Uterus (tissue), 4 donors: ENCODE results near the gene CETN2. TPM values are rescaled to one million over a fixed set of nuclear protein-coding genes. Genes with fewer than 3 reads are reported as not detected.

Experiments
- DNase-seq, 2 donors: peaks; one replicate each; pipeline ENCODE4 v3.0.0-alpha.2; 2019 to 2020
- H3K27ac ChIP-seq, 2 donors: fragments of 200-600 bp; sonication (generic); 1 replicate in 1 of 2; 2 replicates in 1 of 2; pipeline ENCODE4 v1.5.1; 2016 to 2018
- H3K27me3 ChIP-seq, 2 donors: fragments of 200-600 bp; sonication (generic); one replicate each; pipeline ENCODE4 v1.5.1; 2018 to 2019; ENCODE audit warnings: control low read depth in 1 of 2
- H3K36me3 ChIP-seq, 2 donors: fragments of 200-600 bp; sonication (generic); one replicate each; pipeline ENCODE4 v1.5.1; 2019; ENCODE audit warnings: control low read depth in 1 of 2
- H3K4me1 ChIP-seq, 2 donors: fragments of 200-600 bp; sonication (generic); one replicate each; pipeline ENCODE4 v1.5.1; 2018 to 2019; ENCODE audit warnings: control low read depth in 1 of 2
- H3K4me3 ChIP-seq, 2 donors: fragments of 200-600 bp; sonication (generic); 1 replicate in 1 of 2; 2 replicates in 1 of 2; pipeline ENCODE4 v1.5.1; 2018 to 2019; ENCODE audit warnings: mild to moderate bottlenecking in 1 of 2
- H3K9me3 ChIP-seq, 2 donors: fragments of 200-600 bp; sonication (generic); one replicate each; pipeline ENCODE4 v1.5.1; 2019; ENCODE audit warnings: control low read depth in 1 of 2
- CTCF ChIP-seq, 4 experiments: fragments of 200-600 bp in 2 of 4; fragments of 450-650 bp in 2 of 4; sonication (generic) in 2 of 4; IDR thresholded peaks; one replicate each; pipeline ENCODE4 v1.5.1; 2016 to 2019; ENCODE audit warnings: antibody characterized with exemption in 4 of 4, mild to moderate bottlenecking in 2 of 4, moderate library complexity in 1 of 4
- POLR2A ChIP-seq, 2 donors: fragments of 450-650 bp; IDR thresholded peaks; one replicate each; pipeline ENCODE4 v1.6.1; 2016; ENCODE audit warnings: antibody characterized with exemption in 2 of 2, mild to moderate bottlenecking in 1 of 2, moderate library complexity in 1 of 2
- intact Hi-C: fragments of 100-400 bp; cut with DNase I; formaldehyde crosslinking; loops from one replicate; pipeline ENCODE4 v1.15.1; 2023; ENCODE audit warnings: low total_unique reads
- total RNA-seq, 4 donors: library from RNA; depleted of rRNA in 3 of 4; stranded (reverse); fragments of >200 nt in 3 of 4; gene quantifications; one replicate each; pipeline versions ENCODE4 v1.1.0 to v1.2.4, GENCODE V29; 2014 to 2023
- donor health status: DM: yes; HTN: yes; CAD: no.

Gene CETN2
- total RNA-seq, 4 donors from 2014 or later: 37.9 to 61.5 (median 45.4) TPM

- intact Hi-C loops: no loop called here
- no peaks in the 10 kb centered on the region for H3K27me3 ChIP-seq
- H3K9me3 ChIP-seq: no peaks in the 10 kb centered on the region
- H3K4me3 ChIP-seq: no peak overlapping the region
- no peaks in the 10 kb centered on the region for H3K36me3 ChIP-seq
- no peak for DNase-seq
- TF ChIP-seq CTCF (IDR thresholded peaks at IDR 0.05) (no peak), POLR2A (IDR thresholded peaks at IDR 0.05) (no peak)
- no peaks in the 10 kb centered on the region for H3K4me1 ChIP-seq
- no peak overlapping the region for H3K27ac ChIP-seq
Observed at GRCh38 chrX:152861826-152862225, 31.3 kb upstream of the CETN2 start.

- TF ChIP-seq POLR2A (IDR thresholded peaks at IDR 0.05) (no peak), CTCF (IDR thresholded peaks at IDR 0.05) (no peak)
- Histone ChIP-seq H3K4me3 (no peak overlapping the region), H3K9me3 (no peaks in the 10 kb centered on the region), H3K27ac (no peak overlapping the region), H3K4me1 (no peaks in the 10 kb centered on the region), H3K36me3 (no peaks in the 10 kb centered on the region), H3K27me3 (no peaks in the 10 kb centered on the region)
- intact Hi-C loops: no loop called here
- DNase-seq: no peak
Observed at GRCh38 chrX:152861116-152861515, 30.6 kb upstream of the CETN2 start.

GRCh38 chrX:152853986-152854385 lies 23.4 kb upstream of the CETN2 start:
- no peak for TF ChIP-seq CTCF (IDR thresholded peaks at IDR 0.05)
- TF ChIP-seq POLR2A (IDR thresholded peaks at IDR 0.05): no peak
- Histone ChIP-seq H3K36me3 (no peaks in the 10 kb centered on the region), H3K27ac (no peak overlapping the region)

GRCh38 chrX:152850465-152850864 lies 19.9 kb upstream of the CETN2 start:
- intact Hi-C loops: no loop called here
- Histone ChIP-seq H3K36me3 (no peaks in the 10 kb centered on the region), H3K4me3 (no peak overlapping the region), H3K27me3 (no peaks in the 10 kb centered on the region), H3K4me1 (no peaks in the 10 kb centered on the region), H3K9me3 (no peaks in the 10 kb centered on the region), H3K27ac (no peak overlapping the region)
- DNase-seq: no peak
- no peak for TF ChIP-seq CTCF (IDR thresholded peaks at IDR 0.05)
- TF ChIP-seq POLR2A (IDR thresholded peaks at IDR 0.05): no peak

More at GRCh38 chrX:152853986-152854385, 23.4 kb upstream of the CETN2 start:
- no peaks in the 10 kb centered on the region for H3K4me1 ChIP-seq
- H3K4me3 ChIP-seq: no peak overlapping the region
- intact Hi-C loops: no loop called here
- no peaks in the 10 kb centered on the region for H3K9me3 ChIP-seq
- H3K27me3 ChIP-seq: no peaks in the 10 kb centered on the region
- no peak for DNase-seq

GRCh38 chrX:152847281-152847680 lies 16.7 kb upstream of the CETN2 start:
- H3K4me3 ChIP-seq: no peak overlapping the region
- no peaks in the 10 kb centered on the region for H3K4me1 ChIP-seq
- DNase-seq: no peak
- H3K9me3 ChIP-seq: no peaks in the 10 kb centered on the region
- no peaks in the 10 kb centered on the region for H3K27me3 ChIP-seq
- TF ChIP-seq CTCF (IDR thresholded peaks at IDR 0.05) (no peak), POLR2A (IDR thresholded peaks at IDR 0.05) (no peak)
- no peak overlapping the region for H3K27ac ChIP-seq
- H3K36me3 ChIP-seq: no peaks in the 10 kb centered on the region
- intact Hi-C loops: no loop called here
